GM12878 (cell line): ENCODE results near the gene BTG4. TPM values are rescaled to one million over a fixed set of nuclear protein-coding genes. Genes with fewer than 3 reads are reported as not detected.

Experiments used
- ATAC-seq: fragments of 200-7000 bp; cut with Tn5 transposase; 3 replicates; pipeline ENCODE4 v1.9.1; 2020; ENCODE audit warnings: mild to moderate bottlenecking, moderate library complexity
- BruUV-seq: library from RNA; stranded (reverse); fragments of 400-500 nt; replicated peaks from 2 replicates; lab custom pipeline; 2021; lab: Mats Ljungman, UMichigan
- CTCF ChIA-PET: fragments of 300-600 bp; sonication (Branson Sonifier 250); formaldehyde crosslinking; extraction: SDS; loops from one replicate; lab custom pipeline; 2021; ENCODE audit warnings: inconsistent platforms; lab: Yijun Ruan, JAX
- POLR2A ChIA-PET: fragments of 350-600 bp; formaldehyde crosslinking; extraction: SDS; loops from one replicate; lab custom pipeline; 2021; ENCODE audit warnings: inconsistent platforms; lab: Charles Lee
- RAD21 ChIA-PET: fragments of 300-600 bp; sonication (Branson Sonifier 250); formaldehyde crosslinking; loops from one replicate; lab custom pipeline; 2023; ENCODE audit warnings: antibody characterized with exemption; ENCODE audit not compliant: unreplicated experiment; lab: Charles Lee
- SMC1A ChIA-PET: fragments of 300-600 bp; sonication (Branson Sonifier 250); formaldehyde crosslinking; loops from one replicate; lab custom pipeline; 2023; ENCODE audit not compliant: unreplicated experiment, uncharacterized antibody; lab: Charles Lee
- DNase-seq: peaks from one replicate; pipeline ENCODE4 v3.0.0-alpha.2; 2011; ENCODE audit warnings: low read depth, low spot score
- FAIRE-seq: peaks from 3 replicates; lab custom pipeline; 2011; peaks lifted over from hg19 to GRCh38; lab: Jason Lieb, UNC
- H2AFZ ChIP-seq: 2 replicates; pipeline ENCODE4 v1.6.0; 2011; ENCODE audit warnings: low read depth, low read length, control low read depth; ENCODE audit not compliant: control insufficient read depth
- H3K27ac ChIP-seq: 2 replicates; pipeline ENCODE4 v1.5.1; 2011; ENCODE audit warnings: control low read depth; ENCODE audit not compliant: control insufficient read depth, insufficient read depth
- H3K27me3 ChIP-seq, 2 experiments: replicated peaks in 1 of 2; 2 replicates each; pipeline versions ENCODE4 v1.6.0 to v1.6.1; 2011; ENCODE audit warnings: low read length in 1 of 2; ENCODE audit not compliant: control insufficient read depth in 2 of 2, insufficient read depth in 2 of 2
- H3K36me3 ChIP-seq, 2 experiments: 2 replicates each; pipeline ENCODE4 v1.5.1; 2011; ENCODE audit warnings: low read length in 1 of 2; ENCODE audit not compliant: control insufficient read depth in 2 of 2, insufficient read depth in 2 of 2
- H3K4me1 ChIP-seq: 2 replicates; pipeline ENCODE4 v1.6.1; 2011; ENCODE audit warnings: mild to moderate bottlenecking, low read length, moderate library complexity, mixed read lengths; ENCODE audit not compliant: control insufficient read depth, insufficient read depth
- H3K4me2 ChIP-seq: 2 replicates; pipeline ENCODE4 v1.6.0; 2011; ENCODE audit warnings: control low read depth; ENCODE audit not compliant: control insufficient read depth, insufficient read depth
- H3K4me3 ChIP-seq: fragments of 200-600 bp; sonication (generic); 2 replicates; pipeline ENCODE4 v1.5.1; 2016
- H3K79me2 ChIP-seq: 2 replicates; pipeline ENCODE4 v1.6.0; 2011; ENCODE audit warnings: low read length; ENCODE audit not compliant: control insufficient read depth, insufficient read depth
- H3K9ac ChIP-seq: 2 replicates; pipeline ENCODE4 v1.8.0; 2011; ENCODE audit warnings: low read length, control low read depth, mixed read lengths; ENCODE audit not compliant: control insufficient read depth, insufficient read depth
- H3K9me3 ChIP-seq: replicated peaks from 3 replicates; pipeline ENCODE4 v1.5.1; 2011; ENCODE audit warnings: mild to moderate bottlenecking, low read length; ENCODE audit not compliant: control insufficient read depth, insufficient read depth
- H4K20me1 ChIP-seq: 2 replicates; pipeline ENCODE4 v1.6.0; 2011; ENCODE audit not compliant: control insufficient read depth, insufficient read depth
- BHLHE40 ChIP-seq, 2 experiments: fragments of 450-650 bp in 1 of 2; IDR thresholded peaks; 2 replicates each; pipeline ENCODE4 v1.6.1; 2011 to 2017; ENCODE audit warnings: low read depth in 2 of 2, borderline replicate concordance in 1 of 2, improper control_type of control experiment in 1 of 2, low read length in 1 of 2, mild to moderate bottlenecking in 1 of 2
- BRCA1 ChIP-seq: IDR thresholded peaks from 2 replicates; pipeline ENCODE4 v1.6.1; 2011; ENCODE audit warnings: low read depth, low read length, improper control_type of control experiment
- E4F1 ChIP-seq: fragments of 450-650 bp; IDR thresholded peaks from 2 replicates; pipeline ENCODE4 v1.6.1; 2018; ENCODE audit warnings: borderline replicate concordance, mild to moderate bottlenecking; ENCODE audit not compliant: partially characterized antibody
- IRF4 ChIP-seq: IDR thresholded peaks from 2 replicates; pipeline ENCODE4 v1.6.1; 2011; ENCODE audit warnings: low read depth, low read length
- MEF2A ChIP-seq: IDR thresholded peaks from 2 replicates; pipeline ENCODE4 v1.6.1; 2011; ENCODE audit warnings: low read depth, mild to moderate bottlenecking, low read length, moderate library complexity; ENCODE audit not compliant: insufficient read depth
- MTA3 ChIP-seq: IDR thresholded peaks from 2 replicates; pipeline ENCODE4 v1.6.1; 2012; ENCODE audit warnings: low read length, inconsistent platforms, borderline replicate concordance
- MXI1 ChIP-seq: fragments of 150-350 bp; IDR thresholded peaks from 2 replicates; pipeline ENCODE4 v1.6.1; 2011; ENCODE audit warnings: low read depth, mild to moderate bottlenecking, inconsistent platforms, low read length, improper control_type of control experiment
- PAX5 ChIP-seq: IDR thresholded peaks from 2 replicates; pipeline ENCODE4 v1.6.1; 2011; ENCODE audit warnings: low read depth, low read length, borderline replicate concordance
- RAD51 ChIP-seq: fragments of 450-650 bp; IDR thresholded peaks from 2 replicates; pipeline ENCODE4 v1.6.1; 2016; ENCODE audit warnings: moderate library complexity, mild to moderate bottlenecking, inconsistent platforms
- RELA ChIP-seq: fragments of 450-650 bp; IDR thresholded peaks from 2 replicates; pipeline ENCODE4 v1.8.0; 2014; ENCODE audit warnings: borderline replicate concordance; ENCODE audit not compliant: partially characterized antibody
- SREBF1 ChIP-seq: IDR thresholded peaks from 2 replicates; pipeline ENCODE4 v1.6.1; 2012; ENCODE audit warnings: mild to moderate bottlenecking, low read length
- TARDBP ChIP-seq: IDR thresholded peaks from 2 replicates; pipeline ENCODE4 v1.6.1; 2016; ENCODE audit warnings: borderline replicate concordance
- TCF7 ChIP-seq: IDR thresholded peaks from 2 replicates; pipeline ENCODE4 v1.6.1; 2014; ENCODE audit warnings: antibody characterized with exemption, borderline replicate concordance
- WGBS: methylation state at CpG from one replicate; pipeline ENCODE4 v1.1.6; 2016; ENCODE audit warnings: low lambda C conversion rate; ENCODE audit not compliant: insufficient replicate concordance, insufficient coverage; ENCODE audit errors: missing lambda C conversion rate; 5-methylcytosine and 5-hydroxymethylcytosine counted together
- in situ Hi-C: fragments of 300-500 bp; cut with MboI; formaldehyde crosslinking; loops from 9 replicates; pipeline ENCODE4 v1.14.3; 2018; ENCODE audit warnings: mixed read lengths
- intact Hi-C: fragments of 100-400 bp; cut with micrococcal nuclease; formaldehyde crosslinking; loops from one replicate; pipeline ENCODE4 v1.14.2; 2022; ENCODE audit not compliant: unreplicated experiment
- polyA plus RNA-seq, 11 experiments: library from polyadenylated mRNA; depleted of rRNA in 4 of 11; unstranded in 6 of 11; stranded (reverse) in 5 of 11; fragments of >200 nt; fragmentation: Nextera tagmentation in 4 of 11; fragmentation: Illumina TruSeq in 1 of 11; extraction: Ambion mirVana in 4 of 11; extraction: Trizol in 1 of 11; gene quantifications; 1 replicate in 1 of 11; 2 replicates in 10 of 11; pipeline versions ENCODE4 v1.2.1 to v1.2.3, GENCODE V29; 2011 to 2016; ENCODE audit warnings: inconsistent platforms in 2 of 11, missing spikeins in 2 of 11, low read depth in 1 of 11
- total RNA-seq, 4 experiments: library from RNA; depleted of rRNA in 3 of 4; stranded (reverse); fragments of >200 nt in 3 of 4; fragmentation: Illumina TruSeq in 1 of 4; extraction: Trizol in 1 of 4; gene quantifications; 2 replicates each; pipeline versions ENCODE4 v1.2.1 to v1.2.3, GENCODE V29; 2013 to 2021
- TF ChIP-seq, protein P1 (sequence below): fragments of 450-650 bp; IDR thresholded peaks from 2 replicates; pipeline ENCODE4 v1.6.1; 2017; ENCODE audit warnings: low read depth, mild to moderate bottlenecking, moderate library complexity
- TF ChIP-seq, protein P2 (sequence below): fragments of 450-650 bp; IDR thresholded peaks from 2 replicates; pipeline ENCODE4 v1.6.1; 2017; ENCODE audit warnings: mild to moderate bottlenecking, low read depth, inconsistent platforms; ENCODE audit not compliant: poor library complexity, severe bottlenecking

The BTG4 gene
- total and polyA plus RNA-seq, 10 of the 15 experiments (the other 5 are each of a cell fraction or from before 2014, with no cell fraction given) = 0.14 TPM; not detected in 9

DNA sequence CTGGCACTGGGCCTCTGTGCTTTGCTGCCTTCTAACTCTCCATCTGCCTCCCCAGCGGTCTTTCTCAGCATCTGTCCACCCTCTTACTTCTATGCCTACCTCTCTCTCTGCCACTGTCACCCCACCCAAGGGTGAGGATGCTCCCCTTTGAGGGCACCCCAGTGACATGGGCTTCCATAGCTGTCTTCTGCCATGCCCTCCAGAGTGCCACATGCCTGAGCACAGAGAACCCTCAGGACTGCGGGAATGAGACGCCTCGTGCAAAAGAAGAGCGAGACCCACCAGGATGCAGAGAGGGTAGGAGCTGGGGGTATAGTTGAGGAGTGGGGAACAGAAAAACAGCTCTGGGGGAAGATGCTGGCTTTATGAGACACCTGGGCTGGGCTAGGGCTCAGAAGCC lies 64.3 kb downstream of the BTG4 start (continued):
- no peak for TF ChIP-seq MTA3
- TF ChIP-seq RELA = no peak
- TF ChIP-seq E4F1 = no peak

- POLR2A ChIA-PET = interaction anchor here (0.6 to 1.2 kb wide), 2 partner anchors 18 to 621 kb away, joined by 4 to 7 read pairs; no protein-coding TSS in a partner anchor
- H3K36me3 ChIP-seq = no peaks in the 10 kb centered on the region
- no peak overlapping the region for H3K4me3 ChIP-seq
- no peak overlapping the region for H3K9ac ChIP-seq
- no peak for DNase-seq
- CTCF ChIA-PET = interaction anchor here (0.6 to 4.4 kb wide), 17 partner anchors 10 to 1012 kb away, joined by 3 to 64 read pairs (median 4); no protein-coding TSS in a partner anchor
- no peaks in the 10 kb centered on the region for H3K79me2 ChIP-seq
- no peak for FAIRE-seq
- no peaks in the 10 kb centered on the region; the same call in 2 of the 3 replicates for H3K9me3 ChIP-seq
- H3K4me2 ChIP-seq = no peak overlapping the region
- in situ Hi-C loops = loop anchor here (10.0 kb wide), 1 partner anchor 992 kb away; no protein-coding TSS in a partner anchor
- no peaks in the 10 kb centered on the region for H3K27me3 ChIP-seq
- intact Hi-C loops = loop anchor here (5.0 kb wide), 2 partner anchors 215 to 1000 kb away; no protein-coding TSS in a partner anchor
- BruUV-seq = no TSS peak
- SMC1A ChIA-PET = interaction anchor here (0.8 to 4.4 kb wide), 15 partner anchors 10 to 1012 kb away, joined by 3 to 50 read pairs (median 5); no protein-coding TSS in a partner anchor
- ATAC-seq = no peak
- RAD21 ChIA-PET = interaction anchor here (0.9 to 4.0 kb wide), 11 partner anchors 9 to 1012 kb away, joined by 3 to 45 read pairs (median 7); no protein-coding TSS in a partner anchor
- H4K20me1 ChIP-seq = no peaks in the 10 kb centered on the region
- no peak overlapping the region for H3K27ac ChIP-seq
- H2AFZ ChIP-seq = no peak overlapping the region
- peaks cover 9% of the 10 kb centered on the region for H3K4me1 ChIP-seq
- 54% methylated on average over 4 of the region's 4 CpGs for WGBS
- TF ChIP-seq TARDBP (no peak), BRCA1 (no peak), RAD51 (no peak), BHLHE40 (IDR thresholded peaks at IDR 0.05; ENCODE audit: borderline replicate concordance in 1 of 2, low read depth in 2 of 2, low read length in 1 of 2) (no peak), MXI1 (no peak), MEF2A (no peak), PAX5 (no peak), IRF4 (no peak), TCF7 (no peak), SREBF1 (no peak)
- TF ChIP-seq, protein P1, sequence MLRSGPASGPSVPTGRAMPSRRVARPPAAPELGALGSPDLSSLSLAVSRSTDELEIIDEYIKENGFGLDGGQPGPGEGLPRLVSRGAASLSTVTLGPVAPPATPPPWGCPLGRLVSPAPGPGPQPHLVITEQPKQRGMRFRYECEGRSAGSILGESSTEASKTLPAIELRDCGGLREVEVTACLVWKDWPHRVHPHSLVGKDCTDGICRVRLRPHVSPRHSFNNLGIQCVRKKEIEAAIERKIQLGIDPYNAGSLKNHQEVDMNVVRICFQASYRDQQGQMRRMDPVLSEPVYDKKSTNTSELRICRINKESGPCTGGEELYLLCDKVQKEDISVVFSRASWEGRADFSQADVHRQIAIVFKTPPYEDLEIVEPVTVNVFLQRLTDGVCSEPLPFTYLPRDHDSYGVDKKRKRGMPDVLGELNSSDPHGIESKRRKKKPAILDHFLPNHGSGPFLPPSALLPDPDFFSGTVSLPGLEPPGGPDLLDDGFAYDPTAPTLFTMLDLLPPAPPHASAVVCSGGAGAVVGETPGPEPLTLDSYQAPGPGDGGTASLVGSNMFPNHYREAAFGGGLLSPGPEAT = no peak
- TF ChIP-seq, protein P2, sequence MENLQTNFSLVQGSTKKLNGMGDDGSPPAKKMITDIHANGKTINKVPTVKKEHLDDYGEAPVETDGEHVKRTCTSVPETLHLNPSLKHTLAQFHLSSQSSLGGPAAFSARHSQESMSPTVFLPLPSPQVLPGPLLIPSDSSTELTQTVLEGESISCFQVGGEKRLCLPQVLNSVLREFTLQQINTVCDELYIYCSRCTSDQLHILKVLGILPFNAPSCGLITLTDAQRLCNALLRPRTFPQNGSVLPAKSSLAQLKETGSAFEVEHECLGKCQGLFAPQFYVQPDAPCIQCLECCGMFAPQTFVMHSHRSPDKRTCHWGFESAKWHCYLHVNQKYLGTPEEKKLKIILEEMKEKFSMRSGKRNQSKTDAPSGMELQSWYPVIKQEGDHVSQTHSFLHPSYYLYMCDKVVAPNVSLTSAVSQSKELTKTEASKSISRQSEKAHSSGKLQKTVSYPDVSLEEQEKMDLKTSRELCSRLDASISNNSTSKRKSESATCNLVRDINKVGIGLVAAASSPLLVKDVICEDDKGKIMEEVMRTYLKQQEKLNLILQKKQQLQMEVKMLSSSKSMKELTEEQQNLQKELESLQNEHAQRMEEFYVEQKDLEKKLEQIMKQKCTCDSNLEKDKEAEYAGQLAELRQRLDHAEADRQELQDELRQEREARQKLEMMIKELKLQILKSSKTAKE = no peak
Observed at GRCh38 chr11:111447112-111447471, 65.1 kb downstream of the BTG4 start.
